22Rv1 (cell line): ENCODE measurements around the gene BYSL.

ENCODE experiments used
- CTCF ChIP-seq: fragments of 450-650 bp; IDR thresholded peaks from 2 replicates; pipeline ENCODE4 v1.5.1; 2017; ENCODE audit warnings: mild to moderate bottlenecking
- ZFX ChIP-seq: fragments of 450-650 bp; IDR thresholded peaks from 2 replicates; pipeline ENCODE4 v1.6.1; 2017; ENCODE audit warnings: antibody characterized with exemption, borderline replicate concordance

DNA sequence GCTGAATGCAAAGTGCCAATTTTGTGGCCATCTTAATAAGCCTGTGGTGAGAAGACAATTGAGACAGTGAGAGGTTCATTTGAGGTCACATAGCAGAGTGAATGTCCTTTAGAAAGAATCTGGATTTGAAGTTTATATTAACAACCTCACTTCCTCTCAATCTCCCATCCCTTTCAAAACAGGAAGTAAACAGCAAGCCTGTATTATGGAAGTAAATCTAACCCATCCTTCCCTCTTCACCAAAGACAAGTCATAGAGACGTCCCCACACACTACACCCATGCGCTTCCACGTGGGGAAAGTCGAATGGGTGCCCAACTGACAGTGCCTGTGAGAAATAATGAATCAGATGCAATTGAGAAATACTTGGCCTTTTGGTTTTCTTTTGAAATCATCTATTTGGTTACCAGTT lies 49.1 kb downstream of the BYSL start:
- no peak for TF ChIP-seq CTCF
- TF ChIP-seq ZFX: no peak
